ENCODE results near the gene KCNJ6. TPM values are rescaled to one million over a fixed set of nuclear protein-coding genes. Genes with fewer than 3 reads are reported as not detected.

Gene KCNJ6
- total and polyA plus RNA-seq, 9 of the 15 experiments (the other 6 are each of a cell fraction or from before 2014, with no cell fraction given) = 0.06 to 0.21 (median 0.13) TPM; not detected in 1

DNA sequence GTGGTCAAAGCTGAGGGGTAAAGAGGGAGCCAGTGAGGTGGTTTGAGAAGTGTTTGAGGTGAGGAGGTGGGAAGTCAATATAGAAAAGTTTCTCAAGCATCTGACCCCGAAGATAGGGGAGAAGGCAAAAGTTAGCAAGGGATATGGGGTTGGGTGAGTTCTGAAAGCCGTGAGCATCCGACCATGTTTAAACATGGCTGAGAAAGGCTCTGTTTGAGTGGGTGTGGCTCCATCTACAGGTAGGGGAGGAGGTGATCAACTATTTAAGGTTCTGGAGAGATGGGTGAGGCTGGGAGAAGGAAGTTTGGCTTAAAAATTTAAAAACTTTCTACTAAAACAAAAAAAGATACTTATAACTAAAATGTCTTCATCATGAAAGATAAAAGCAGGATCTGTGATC, 273.8 kb downstream of the KCNJ6 start (continued):
- TF ChIP-seq CC2D1A (IDR thresholded peaks at IDR 0.05) (peak; percentile 50; the same call in 1 of the 2 replicates), CREB1 (IDR thresholded peaks at IDR 0.05) (no peak), CREB1 (CRISPR knock-in tag; IDR thresholded peaks at IDR 0.05) (no peak), ZKSCAN8 (CRISPR knock-in tag; IDR thresholded peaks at IDR 0.05) (no peak), ZNF778 (CRISPR knock-in tag; IDR thresholded peaks at IDR 0.05) (no peak), MAFF (IDR thresholded peaks at IDR 0.05; ENCODE audit: low read length) (no peak), TCFL5 (CRISPR knock-in tag; conservative IDR thresholded peaks at IDR 0.05) (no peak), LCOR (CRISPR knock-in tag; IDR thresholded peaks at IDR 0.05) (no peak), NFATC3 (IDR thresholded peaks at IDR 0.05) (no peak), HMG20B (CRISPR knock-in tag; IDR thresholded peaks at IDR 0.05) (no peak), ZNF589 (CRISPR knock-in tag; IDR thresholded peaks at IDR 0.05; ENCODE audit: low read depth) (no peak), GABPB1 (CRISPR knock-in tag; IDR thresholded peaks at IDR 0.05) (no peak), KLF10 (CRISPR knock-in tag; IDR thresholded peaks at IDR 0.05) (no peak), PTRF (tag; IDR thresholded peaks at IDR 0.05) (no peak), ELF1 (tag; IDR thresholded peaks at IDR 0.05) (no peak), GTF2F1 (IDR thresholded peaks at IDR 0.05; ENCODE audit: low read depth, low read length) (no peak), FOXJ2 (tag; IDR thresholded peaks at IDR 0.05) (no peak)
- TF ChIP-seq, protein P1, sequence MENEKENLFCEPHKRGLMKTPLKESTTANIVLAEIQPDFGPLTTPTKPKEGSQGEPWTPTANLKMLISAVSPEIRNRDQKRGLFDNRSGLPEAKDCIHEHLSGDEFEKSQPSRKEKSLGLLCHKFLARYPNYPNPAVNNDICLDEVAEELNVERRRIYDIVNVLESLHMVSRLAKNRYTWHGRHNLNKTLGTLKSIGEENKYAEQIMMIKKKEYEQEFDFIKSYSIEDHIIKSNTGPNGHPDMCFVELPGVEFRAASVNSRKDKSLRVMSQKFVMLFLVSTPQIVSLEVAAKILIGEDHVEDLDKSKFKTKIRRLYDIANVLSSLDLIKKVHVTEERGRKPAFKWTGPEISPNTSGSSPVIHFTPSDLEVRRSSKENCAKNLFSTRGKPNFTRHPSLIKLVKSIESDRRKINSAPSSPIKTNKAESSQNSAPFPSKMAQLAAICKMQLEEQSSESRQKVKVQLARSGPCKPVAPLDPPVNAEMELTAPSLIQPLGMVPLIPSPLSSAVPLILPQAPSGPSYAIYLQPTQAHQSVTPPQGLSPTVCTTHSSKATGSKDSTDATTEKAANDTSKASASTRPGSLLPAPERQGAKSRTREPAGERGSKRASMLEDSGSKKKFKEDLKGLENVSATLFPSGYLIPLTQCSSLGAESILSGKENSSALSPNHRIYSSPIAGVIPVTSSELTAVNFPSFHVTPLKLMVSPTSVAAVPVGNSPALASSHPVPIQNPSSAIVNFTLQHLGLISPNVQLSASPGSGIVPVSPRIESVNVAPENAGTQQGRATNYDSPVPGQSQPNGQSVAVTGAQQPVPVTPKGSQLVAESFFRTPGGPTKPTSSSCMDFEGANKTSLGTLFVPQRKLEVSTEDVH (IDR thresholded peaks at IDR 0.05; ENCODE audit: low read depth, partially characterized antibody) = no peak
- TF ChIP-seq, protein P2, sequence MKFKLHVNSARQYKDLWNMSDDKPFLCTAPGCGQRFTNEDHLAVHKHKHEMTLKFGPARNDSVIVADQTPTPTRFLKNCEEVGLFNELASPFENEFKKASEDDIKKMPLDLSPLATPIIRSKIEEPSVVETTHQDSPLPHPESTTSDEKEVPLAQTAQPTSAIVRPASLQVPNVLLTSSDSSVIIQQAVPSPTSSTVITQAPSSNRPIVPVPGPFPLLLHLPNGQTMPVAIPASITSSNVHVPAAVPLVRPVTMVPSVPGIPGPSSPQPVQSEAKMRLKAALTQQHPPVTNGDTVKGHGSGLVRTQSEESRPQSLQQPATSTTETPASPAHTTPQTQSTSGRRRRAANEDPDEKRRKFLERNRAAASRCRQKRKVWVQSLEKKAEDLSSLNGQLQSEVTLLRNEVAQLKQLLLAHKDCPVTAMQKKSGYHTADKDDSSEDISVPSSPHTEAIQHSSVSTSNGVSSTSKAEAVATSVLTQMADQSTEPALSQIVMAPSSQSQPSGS (CRISPR knock-in tag; IDR thresholded peaks at IDR 0.05) = no peak
- TF ChIP-seq, protein P3, sequence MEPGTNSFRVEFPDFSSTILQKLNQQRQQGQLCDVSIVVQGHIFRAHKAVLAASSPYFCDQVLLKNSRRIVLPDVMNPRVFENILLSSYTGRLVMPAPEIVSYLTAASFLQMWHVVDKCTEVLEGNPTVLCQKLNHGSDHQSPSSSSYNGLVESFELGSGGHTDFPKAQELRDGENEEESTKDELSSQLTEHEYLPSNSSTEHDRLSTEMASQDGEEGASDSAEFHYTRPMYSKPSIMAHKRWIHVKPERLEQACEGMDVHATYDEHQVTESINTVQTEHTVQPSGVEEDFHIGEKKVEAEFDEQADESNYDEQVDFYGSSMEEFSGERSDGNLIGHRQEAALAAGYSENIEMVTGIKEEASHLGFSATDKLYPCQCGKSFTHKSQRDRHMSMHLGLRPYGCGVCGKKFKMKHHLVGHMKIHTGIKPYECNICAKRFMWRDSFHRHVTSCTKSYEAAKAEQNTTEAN (CRISPR knock-in tag; IDR thresholded peaks at IDR 0.05) = no peak
- TF ChIP-seq, protein P4, sequence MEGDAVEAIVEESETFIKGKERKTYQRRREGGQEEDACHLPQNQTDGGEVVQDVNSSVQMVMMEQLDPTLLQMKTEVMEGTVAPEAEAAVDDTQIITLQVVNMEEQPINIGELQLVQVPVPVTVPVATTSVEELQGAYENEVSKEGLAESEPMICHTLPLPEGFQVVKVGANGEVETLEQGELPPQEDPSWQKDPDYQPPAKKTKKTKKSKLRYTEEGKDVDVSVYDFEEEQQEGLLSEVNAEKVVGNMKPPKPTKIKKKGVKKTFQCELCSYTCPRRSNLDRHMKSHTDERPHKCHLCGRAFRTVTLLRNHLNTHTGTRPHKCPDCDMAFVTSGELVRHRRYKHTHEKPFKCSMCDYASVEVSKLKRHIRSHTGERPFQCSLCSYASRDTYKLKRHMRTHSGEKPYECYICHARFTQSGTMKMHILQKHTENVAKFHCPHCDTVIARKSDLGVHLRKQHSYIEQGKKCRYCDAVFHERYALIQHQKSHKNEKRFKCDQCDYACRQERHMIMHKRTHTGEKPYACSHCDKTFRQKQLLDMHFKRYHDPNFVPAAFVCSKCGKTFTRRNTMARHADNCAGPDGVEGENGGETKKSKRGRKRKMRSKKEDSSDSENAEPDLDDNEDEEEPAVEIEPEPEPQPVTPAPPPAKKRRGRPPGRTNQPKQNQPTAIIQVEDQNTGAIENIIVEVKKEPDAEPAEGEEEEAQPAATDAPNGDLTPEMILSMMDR (IDR thresholded peaks at IDR 0.05 in 2 of 3, conservative IDR thresholded peaks at IDR 0.05 in 1 of 3; ENCODE audit: insufficient read depth in 2 of 3, low read depth in 1 of 3, low read length in 3 of 3) = peak; percentile 61 to 79 (median 73)
- TF ChIP-seq, protein P5, sequence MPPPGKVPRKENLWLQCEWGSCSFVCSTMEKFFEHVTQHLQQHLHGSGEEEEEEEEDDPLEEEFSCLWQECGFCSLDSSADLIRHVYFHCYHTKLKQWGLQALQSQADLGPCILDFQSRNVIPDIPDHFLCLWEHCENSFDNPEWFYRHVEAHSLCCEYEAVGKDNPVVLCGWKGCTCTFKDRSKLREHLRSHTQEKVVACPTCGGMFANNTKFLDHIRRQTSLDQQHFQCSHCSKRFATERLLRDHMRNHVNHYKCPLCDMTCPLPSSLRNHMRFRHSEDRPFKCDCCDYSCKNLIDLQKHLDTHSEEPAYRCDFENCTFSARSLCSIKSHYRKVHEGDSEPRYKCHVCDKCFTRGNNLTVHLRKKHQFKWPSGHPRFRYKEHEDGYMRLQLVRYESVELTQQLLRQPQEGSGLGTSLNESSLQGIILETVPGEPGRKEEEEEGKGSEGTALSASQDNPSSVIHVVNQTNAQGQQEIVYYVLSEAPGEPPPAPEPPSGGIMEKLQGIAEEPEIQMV (tag; conservative IDR thresholded peaks at IDR 0.05; ENCODE audit: low read depth) = no peak

Measured in K562 (cell line).